Occipital lobe (tissue), 2 donors: ENCODE measurements around the gene ANKMY1. TPM values are rescaled to one million over a fixed set of nuclear protein-coding genes. Genes with fewer than 3 reads are reported as not detected.
"Not testable (repeated sequence)": the region's sequence is repeated elsewhere in the genome, so short reads cannot be mapped to it uniquely, and the experiment has no call there.

Experiments used
- DNase-seq: peaks from one replicate; lab custom pipeline; 2025; lab: John Stamatoyannopoulos, UW
- total RNA-seq: library from RNA; depleted of rRNA; stranded (reverse); fragments of >200 nt; gene quantifications from one replicate; pipeline ENCODE4 v1.2.3, GENCODE V29; 2014

Gene ANKMY1
- total RNA-seq, 1 donor from 2014 or later, result 5.6 TPM

DNA sequence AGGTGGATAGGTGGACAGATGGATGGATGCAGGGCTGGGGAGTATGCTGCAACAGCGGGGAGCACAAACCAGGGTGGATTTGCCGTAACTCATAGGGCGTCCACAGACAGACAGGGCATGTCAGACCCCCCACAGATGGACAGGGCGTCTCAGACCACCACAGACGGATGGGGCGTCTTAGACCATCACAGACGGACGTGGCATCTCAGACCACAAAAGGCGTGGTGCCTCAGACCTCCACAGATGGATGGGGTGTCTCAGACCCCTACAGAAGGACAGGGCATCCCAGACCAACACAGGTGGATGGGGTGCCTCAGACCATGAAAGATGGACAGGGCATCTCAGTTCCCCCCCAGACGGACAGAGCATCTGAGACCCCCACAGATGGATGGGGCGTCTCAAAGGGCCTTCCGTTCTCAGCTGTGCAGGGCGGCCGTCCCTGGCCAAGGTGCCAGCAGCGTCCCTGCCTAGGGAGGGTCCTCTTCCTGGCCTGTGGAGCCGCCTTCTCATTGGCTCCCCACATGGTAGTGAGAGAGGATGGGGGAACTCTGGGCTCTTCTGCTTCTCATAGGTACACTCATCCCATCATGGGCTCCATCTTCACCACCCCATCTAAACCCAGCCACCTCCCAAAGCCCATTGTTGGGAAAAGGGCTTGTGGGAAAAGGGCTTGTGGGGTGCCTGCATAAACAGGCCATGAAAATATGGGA is 2.1 kb downstream of the ANKMY1 start:
- DNase-seq, result no peak

DNA sequence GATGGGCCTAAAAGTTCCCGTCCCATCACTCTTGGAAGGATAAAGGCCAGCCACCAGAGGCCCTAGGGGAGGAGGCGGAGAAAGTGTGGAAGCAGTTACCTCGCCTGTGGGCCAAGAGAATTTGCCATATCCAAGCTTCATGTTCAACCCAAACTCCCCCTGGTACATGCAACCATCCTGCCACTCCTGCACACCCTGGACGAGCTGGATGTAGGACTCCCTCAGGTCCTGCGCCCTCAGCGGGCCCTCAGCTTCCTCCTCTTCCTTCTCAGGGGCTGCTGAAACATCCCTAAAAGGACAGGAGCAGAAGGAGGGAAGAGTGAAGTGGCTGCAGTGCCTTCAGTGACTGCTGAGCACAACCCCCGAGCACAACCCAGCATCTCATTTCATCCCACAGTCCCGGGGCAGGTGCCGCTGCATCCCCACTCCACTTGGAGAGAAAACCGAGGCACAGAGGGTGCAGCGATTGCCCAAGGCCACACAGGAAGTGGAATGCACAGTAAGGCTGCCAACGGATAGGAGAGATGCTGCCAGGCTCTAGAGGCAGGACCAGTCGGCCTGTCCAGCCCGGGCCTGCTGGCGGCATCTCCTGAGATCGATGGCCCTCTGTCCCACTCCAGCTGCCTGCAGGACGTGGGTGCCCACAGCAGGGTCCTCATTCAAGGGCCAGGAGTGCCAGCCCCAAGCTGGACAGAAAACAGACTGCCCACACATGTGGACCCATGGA is 2.9 kb downstream of the ANKMY1 start:
- DNase-seq, result no peak

DNA sequence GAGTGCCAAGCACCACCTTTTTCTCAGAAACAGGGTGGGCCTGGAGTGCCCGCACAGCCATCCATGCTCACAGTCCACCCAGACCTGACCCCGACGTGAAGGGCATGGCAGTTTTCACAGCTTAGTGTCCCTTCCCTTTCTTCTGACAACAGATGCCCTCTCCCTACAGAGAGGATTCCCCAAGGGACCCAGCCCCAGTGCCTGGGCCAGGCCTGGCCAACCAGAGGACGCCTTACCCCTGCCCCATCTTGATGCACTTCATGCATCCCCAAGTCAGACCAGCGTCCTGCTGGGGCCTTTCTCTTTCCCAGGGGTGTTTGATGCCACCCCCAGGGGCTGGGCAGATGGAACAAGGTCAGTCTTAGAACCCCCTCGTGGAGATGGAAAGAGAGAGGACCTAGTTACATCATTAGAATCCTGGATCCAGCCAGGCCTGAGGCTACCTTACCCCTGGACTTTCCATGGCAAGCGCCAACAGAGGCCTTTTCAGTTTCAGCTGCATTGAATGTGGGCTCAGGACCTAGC is 3.8 kb downstream of the ANKMY1 start:
- DNase-seq, result no peak

DNA sequence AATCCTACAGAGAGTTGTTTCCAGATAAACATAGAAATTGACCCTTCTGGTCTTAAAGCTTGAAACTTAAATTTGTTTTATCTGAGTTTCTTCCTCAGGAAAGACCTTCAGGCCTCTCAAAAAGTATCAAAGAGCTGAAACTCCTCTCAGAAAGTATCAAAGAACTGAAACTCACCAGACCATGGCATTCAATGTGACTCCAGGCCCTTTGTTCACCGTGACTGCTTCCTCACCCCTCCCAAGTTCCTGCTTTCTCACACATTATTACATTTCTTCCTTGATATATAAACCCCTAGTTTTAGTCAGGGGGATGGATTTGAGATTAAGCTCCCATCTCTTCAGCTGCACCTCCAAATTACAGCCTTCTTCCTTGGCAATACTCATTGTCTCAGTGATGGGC is 6.0 kb downstream of the ANKMY1 start:
- no peak for DNase-seq

DNA sequence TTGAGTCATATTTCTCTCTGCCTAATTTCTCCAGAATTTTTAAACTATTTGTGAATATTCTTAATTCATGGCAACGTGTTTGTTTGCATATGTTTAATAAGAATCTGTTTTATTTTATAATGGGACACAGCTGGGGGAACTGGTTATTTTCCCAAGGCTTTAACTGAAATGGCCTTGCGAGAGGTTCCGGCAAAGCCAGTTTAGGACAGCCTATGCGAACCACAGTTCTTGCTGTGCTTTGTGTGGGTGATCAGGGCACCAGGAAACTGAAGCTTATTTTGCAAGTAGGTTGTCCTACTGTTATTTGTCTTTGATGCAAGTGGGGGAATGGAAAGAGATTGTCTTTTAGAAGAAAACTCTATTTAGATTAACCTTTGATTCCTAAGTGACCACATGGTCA is 6.5 kb downstream of the ANKMY1 start:
- DNase-seq, result no peak

DNA sequence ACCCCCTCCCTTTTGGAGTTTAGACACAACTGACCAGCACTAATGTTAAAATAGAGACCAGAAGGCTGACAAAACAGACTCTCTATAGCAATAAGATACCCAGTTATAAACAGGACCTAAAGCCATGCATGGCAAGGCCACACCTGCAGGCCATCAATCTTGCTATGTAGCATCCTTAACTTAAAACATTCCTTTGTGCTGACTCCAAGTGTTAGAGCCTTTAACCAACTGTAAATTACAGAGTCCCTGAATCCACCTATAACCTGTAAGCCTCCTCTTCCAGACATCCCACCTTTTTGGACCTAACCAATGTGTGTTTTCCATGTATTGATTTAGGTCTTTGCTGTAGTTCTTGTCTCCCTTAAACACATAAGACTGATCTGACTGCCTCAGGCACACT is 17.9 kb downstream of the ANKMY1 start:
- DNase-seq, result no peak

DNA sequence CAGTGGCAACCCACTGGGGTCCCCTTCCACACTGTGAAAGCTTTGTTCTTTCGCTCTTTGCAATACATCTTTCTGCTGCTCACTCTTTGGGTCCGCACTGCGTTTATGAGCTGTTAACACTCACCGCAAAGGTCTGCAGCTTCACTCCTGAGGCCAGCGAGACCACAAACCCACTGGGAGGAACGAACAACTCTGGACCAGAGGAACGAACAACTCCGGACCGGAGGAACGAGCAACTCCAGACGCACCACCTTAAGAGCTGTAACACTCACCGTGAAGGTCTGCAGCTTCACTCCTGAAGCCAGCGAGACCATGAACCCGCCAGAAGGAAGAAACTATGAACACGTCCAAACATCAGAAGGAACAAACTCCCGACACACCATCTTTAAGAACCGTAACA is 18.7 kb downstream of the ANKMY1 start:
- DNase-seq, result not testable (repeated sequence)

DNA sequence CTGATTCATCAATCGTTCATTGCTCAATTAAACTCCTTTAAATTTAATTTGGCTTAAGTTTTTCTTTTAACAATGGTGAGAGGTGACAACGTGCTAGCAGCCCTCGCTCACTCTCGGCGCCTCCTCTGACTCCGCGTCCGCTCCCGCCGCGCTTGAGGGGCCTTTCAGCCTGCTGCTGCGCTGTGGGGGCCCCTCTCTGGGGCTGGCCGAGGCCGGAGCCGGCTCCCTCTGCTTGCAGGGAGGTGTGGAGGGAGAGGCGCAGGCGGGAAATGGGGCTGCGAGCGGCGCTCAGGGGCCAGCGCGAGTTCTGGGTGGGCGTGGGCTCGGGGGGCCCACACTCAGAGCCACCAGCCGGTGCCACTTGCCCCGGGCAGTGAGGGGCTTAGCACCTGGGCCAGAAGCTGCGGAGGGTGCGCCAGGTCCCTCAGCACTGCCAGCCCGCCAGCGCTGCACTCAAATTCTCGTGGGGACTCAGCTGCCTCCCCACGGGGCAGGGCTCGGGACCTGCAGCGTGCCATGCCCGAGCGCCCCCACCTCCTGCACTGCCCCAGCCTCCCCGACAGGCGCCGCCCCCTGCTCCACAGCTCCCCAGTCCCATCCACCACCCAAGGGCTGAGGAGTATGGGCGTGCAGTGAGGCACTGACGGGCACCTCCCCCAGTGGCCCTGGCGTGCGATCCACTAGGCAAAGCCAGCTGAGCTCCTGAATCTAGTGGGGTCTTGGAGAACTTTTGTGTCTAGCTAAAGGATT is 19.6 kb downstream of the ANKMY1 start:
- no peak for DNase-seq

DNA sequence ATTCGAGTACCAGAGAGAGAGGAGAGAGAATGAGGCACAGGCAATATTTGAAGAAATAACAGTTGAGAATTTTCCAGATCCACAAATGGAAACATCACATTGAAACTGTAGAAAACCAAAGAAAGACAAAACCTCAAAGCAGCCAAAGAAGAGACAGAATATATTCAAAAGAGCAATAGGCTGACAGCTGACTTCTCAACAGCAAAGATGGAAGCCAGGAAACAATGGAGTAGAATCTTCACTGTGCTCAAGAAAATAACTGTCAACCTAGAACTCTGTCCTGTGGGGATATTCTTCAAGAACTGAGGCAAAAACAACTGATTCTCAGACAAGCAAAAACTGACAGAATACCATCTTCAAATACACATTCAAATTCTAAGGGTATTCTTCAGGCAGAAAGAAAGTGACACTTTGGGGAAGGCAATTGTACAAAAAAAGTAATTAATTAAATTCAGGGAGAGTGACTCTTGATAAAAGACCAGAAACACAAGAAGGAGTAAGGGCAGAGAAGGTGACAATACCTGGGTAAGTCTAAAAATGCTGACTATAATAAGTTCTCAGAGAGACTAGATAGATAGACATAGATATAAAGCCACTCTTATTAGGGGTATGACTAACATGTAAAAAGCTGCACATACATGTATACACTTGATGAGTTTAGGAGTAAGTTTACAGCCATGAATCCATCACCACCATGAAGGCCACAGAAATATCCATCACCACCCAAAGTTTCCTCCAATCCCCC is 25.6 kb downstream of the ANKMY1 start:
- no peak for DNase-seq

DNA sequence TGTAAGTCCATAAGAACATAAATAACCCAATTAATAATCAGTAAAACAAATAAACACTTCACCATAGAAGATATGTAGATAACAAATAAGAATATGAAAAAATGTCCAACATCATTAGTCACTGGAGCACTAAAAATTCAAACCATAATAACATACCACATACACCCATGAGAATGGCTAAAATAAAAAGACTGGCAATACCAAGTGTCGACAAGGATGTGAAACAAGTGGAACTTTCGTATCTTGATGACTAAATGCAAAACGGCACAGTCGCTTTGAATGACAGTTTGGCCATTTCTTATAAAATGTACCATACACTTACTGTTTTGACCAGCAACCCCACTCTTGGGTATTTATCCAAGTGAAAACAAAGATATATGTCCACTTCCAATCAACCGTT is 26.8 kb downstream of the ANKMY1 start:
- no peak for DNase-seq

DNA sequence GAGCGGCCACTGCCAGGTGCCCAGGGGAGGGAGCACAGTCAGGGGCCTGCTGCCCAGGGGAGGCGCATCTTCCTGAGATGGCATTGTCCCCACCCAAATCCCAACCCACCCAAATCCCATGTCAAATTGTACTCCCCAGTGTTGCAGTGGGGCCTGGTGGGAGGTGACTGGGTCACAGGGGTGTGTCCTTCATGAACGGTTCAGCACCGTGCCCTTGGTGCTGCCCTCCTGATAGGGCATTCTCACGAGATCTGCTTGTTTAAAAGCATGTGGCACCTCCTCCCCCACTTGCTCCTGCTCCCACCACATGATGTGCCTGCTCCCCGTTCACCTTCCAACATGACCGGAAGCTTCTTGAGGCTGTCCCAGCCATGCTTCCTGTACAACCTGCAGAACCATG is 27.6 kb downstream of the ANKMY1 start:
- no peak for DNase-seq

DNA sequence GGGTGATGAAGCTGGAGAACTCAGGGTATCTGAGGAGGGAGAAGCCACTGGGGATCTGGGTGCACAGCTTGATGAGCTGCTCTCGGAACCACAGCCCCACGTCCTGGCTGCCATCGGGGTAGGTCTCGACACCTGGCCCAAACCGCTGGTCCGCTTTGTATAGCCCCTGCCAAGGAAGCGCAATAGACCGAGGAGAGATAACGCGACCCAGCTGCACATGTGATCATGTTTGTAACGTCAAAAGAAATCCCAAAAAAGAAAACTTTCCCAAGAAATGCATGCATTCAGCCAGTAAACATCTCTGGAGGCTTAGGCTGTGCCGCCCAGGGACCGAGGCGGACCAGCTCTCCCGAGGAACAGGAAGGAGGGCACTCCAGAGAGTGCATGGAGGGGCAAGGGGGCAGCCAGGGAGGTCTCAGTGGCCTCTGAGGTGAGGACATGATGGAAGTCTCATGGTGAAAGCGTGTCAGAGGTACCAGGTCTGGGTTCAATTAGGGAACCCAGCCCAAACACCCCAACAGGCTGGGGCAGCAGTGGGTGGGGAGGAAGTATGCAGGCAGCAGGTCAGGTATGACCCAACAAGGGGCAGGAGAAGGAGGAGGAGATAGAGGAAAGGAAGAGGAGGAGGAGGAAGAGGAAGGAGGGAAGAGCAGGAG is 28.3 kb downstream of the ANKMY1 start:
- DNase-seq, result no peak

DNA sequence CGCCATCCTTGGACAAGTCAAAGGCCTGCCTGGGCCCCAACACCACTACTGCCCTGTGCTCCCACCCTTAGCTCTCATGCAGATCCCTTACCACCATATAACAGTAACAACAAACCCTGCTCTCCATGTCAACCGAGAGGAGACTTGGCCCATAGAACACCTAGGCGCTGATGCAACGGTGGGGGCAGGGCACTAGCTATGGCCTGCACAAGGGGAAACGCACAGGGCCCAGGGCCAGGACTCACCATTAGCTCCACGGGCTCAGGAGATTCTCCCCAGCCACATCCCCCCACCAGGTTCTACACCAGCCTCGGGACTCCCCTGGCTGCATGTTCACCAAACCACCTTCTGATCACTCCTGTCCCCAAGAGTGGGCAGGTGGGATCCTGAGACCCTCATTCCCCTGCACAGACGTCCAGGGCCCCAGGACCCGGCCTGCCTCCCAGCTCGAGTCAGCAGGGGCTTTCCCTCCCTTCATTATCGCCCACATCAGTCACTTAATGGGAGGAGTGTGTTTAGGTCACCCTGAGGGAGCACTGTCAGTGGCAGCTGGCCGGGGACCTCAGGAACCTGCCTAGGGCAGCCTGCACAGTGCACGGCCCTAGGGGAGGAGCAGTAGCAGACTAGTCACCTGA is 29.3 kb downstream of the ANKMY1 start:
- no peak for DNase-seq

DNA sequence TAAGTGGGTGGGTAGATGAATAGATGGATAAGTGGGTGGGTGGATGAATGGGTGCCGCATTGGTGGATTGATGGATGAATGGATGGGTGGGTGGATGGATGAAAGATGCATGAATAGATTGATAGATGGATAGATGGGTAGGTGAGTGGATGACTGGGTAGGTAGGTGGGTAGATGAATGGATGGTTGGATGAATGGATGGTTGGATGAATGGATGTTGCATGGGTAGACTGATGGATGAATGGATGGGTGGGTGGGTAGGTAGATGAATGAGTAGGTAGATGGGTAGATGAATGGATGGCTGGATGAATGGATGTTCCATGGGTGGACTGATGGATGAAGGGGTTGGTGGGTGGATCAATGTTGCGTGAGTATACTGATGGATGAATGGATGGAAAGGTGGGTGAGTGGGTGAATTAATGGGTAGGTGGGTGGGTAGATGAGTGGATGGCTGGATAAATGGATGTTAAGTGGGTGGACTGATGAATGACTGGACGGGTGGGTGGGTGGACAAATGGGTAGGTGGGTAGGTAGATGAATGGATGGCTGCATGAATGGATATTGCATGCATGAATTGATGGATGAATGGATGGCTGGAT is 30.5 kb downstream of the ANKMY1 start:
- no peak for DNase-seq

DNA sequence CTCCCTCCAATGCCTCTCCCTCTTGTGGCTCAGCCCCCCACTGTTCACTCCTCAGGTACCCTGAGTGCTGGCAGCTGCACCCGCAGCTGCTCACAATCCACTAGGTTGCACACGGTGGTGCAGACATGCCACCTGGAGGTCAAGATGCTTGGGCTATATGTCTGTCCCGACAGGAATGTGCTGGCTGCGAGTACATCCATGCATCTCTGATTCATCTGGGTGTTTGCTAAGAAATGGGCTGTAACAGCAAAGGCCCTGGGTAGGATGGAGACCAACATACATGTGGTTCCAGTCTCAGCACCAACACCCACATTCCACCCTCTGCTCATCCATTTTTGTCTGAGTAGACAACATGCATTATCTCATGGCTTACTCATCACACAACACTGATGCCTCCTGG is 31.3 kb downstream of the ANKMY1 start:
- DNase-seq, result no peak

DNA sequence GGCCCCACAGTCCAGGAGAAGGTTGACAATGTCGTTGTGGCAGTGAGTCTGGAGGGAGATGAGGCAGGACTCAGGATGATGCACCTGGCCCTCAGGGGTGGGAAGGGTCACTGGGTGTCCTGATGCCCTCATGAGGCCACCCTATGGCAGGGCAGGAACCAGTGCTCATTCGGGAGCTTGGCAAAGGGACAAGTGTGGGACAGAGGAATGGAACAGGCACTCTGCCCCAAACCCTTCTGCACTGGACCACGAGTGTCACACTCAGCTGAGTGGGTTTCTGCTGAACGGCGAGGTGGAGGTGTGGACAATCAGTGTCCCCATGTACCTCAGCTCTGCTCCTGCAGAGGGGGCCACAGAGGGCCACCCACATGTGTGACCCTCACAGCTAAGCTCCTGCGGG is 32.0 kb downstream of the ANKMY1 start:
- no peak for DNase-seq

DNA sequence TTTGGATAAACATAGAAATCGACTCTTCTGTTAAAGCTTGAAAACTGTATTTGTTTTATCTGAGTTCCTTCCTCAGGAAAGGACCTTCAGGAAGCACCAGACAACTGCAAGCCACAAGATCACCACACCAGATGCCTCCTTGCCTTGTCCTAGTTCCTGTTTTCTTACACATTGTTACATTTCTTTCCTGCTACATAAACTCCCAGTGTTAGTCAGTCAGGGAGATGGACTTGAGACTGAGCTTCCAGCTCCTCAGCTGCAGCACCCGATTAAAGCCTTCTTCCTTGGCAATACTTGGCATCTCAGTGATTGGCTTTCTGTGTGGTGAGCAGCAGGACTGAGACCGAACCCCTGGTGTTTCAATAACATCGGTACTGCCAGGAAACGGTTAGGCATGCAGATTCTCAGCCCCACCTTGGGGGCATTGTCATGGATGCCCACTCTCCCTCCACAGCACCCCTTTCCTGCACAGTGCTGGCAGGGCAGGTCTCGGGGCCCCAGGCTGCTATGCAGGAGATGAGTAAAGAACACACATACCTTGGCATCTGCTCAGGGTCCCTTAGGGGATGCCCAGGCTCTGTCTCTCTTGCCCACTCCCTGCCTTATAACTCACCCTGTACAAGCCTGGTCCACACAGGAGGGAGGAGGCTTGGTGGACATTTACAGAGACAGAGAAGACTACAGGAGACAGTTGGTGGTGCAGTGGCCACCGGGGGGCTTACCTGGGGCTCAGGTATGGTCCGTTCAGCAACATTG is 32.6 kb downstream of the ANKMY1 start:
- no peak for DNase-seq

DNA sequence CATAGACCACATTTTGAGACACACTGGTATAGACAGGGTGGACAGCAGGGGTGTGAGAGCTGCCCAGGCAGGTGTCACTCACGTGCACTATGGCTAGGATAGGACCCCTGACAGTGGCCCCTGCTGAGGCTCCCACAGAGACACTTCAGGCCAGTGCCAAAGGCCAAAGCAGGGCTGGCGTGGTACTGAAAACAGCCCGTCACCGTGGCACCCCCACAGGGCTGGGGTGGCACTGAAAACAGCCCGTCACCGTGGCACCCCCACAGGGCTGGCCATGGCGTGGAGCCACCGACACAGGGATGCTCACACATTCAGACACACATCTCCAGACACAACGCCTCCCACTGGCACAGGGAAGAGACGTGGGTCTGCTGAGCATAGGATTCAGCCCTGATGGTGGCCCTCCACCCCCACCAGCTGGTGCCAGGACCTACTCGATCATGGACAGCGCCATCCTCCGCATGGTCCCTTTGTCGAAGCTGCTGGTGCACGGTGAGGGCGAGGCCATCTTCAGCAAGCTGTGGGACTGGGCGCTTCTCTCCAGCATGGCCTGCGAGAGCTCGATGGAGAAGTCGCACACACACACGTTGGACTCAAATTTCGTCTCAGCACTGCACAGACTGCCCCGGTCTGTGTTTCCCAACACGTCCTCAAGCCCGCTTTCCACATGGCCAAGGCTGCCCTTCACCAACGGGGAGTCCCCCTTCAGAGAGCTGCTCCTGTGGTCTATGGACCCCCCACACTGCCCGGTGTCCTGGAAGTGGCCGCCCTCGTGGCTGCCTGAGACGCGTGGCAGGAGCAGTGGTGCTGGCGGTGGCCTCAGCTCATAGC is 34.1 kb downstream of the ANKMY1 start:
- DNase-seq, result no peak

DNA sequence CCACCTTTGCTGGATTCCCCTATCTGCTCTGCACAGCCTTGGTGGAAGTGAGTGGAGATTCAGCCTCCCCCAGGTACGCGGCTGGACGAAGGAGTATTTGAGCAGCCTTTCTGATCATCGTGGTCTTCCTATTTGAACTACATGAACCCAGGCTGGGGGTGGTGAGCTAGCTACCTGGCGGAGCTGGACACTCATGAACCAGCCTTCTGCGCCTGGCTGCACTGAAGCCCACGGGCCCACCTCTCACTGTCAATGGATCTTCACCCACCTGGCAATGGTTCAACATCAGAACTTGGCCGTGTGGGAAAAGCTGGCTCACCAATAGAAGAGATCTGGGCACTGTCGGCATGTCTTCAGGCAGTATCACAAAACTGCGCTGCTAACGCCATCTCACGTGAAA is 35.4 kb downstream of the ANKMY1 start:
- DNase-seq, result no peak
